Stomach (tissue), 9 donors: Measurements from ENCODE around the gene CD200R1L. TPM values are rescaled to one million over a fixed set of nuclear protein-coding genes. Genes with fewer than 3 reads are reported as not detected.

Source experiments
- DNase-seq, 2 donors: peaks; one replicate each; pipeline versions ENCODE4 v3.0.0 to v3.0.0-alpha.2; 2013 to 2019
- H3K27ac ChIP-seq, 5 donors: fragments of 200-600 bp in 4 of 5; sonication (generic) in 4 of 5; one replicate each; pipeline ENCODE4 v1.5.1; 2013 to 2019; ENCODE audit warnings: mild to moderate bottlenecking in 1 of 5, moderate library complexity in 1 of 5
- H3K27me3 ChIP-seq, 3 donors: fragments of 200-600 bp; sonication (generic); one replicate each; pipeline ENCODE4 v1.5.1; 2017 to 2019; ENCODE audit warnings: mixed run types in 1 of 3
- H3K36me3 ChIP-seq, 4 donors: fragments of 200-600 bp; sonication (generic); 1 replicate in 3 of 4; 2 replicates in 1 of 4; pipeline ENCODE4 v1.5.1; 2016 to 2019
- H3K4me1 ChIP-seq, 4 donors: fragments of 200-600 bp; sonication (generic); one replicate each; pipeline ENCODE4 v1.5.1; 2016 to 2019
- H3K4me3 ChIP-seq, 4 donors: fragments of 200-600 bp; sonication (generic) in 3 of 4; one replicate each; pipeline ENCODE4 v1.5.1; 2016 to 2019; ENCODE audit warnings: mild to moderate bottlenecking in 1 of 4
- H3K9me3 ChIP-seq, 4 donors: fragments of 200-600 bp; sonication (generic); one replicate each; pipeline ENCODE4 v1.5.1; 2016 to 2019
- CTCF ChIP-seq, 7 experiments: fragments of 450-650 bp in 4 of 7; fragments of 200-600 bp in 3 of 7; sonication (generic) in 3 of 7; IDR thresholded peaks; one replicate each; pipeline ENCODE4 v1.5.1; 2016 to 2019; ENCODE audit warnings: antibody characterized with exemption in 7 of 7, control low read depth in 2 of 7, mild to moderate bottlenecking in 1 of 7
- EP300 ChIP-seq: sonication (generic); formaldehyde crosslinking; IDR thresholded peaks from one replicate; pipeline ENCODE4 v1.6.1; 2017; ENCODE audit warnings: antibody characterized with exemption
- POLR2A ChIP-seq, 4 donors: fragments of 450-650 bp; IDR thresholded peaks; one replicate each; pipeline ENCODE4 v1.6.1; 2016; ENCODE audit warnings: antibody characterized with exemption in 4 of 4, control low read depth in 2 of 4, mild to moderate bottlenecking in 1 of 4, moderate library complexity in 1 of 4
- POLR2AphosphoS5 ChIP-seq, 3 donors: sonication (generic); formaldehyde crosslinking; IDR thresholded peaks; one replicate each; pipeline ENCODE4 v1.6.1; 2016; ENCODE audit warnings: antibody characterized with exemption in 3 of 3
- WGBS, 5 donors: extraction: QIAGEN DNeasy Blood & Tissue Kit in 3 of 5; methylation state at CpG; one replicate each; pipeline versions ENCODE4 v1.1.5 to v1.1.7; 2013 to 2018; 5-methylcytosine and 5-hydroxymethylcytosine counted together
- intact Hi-C: fragments of 100-400 bp; cut with DNase I; formaldehyde crosslinking; loops from one replicate; pipeline ENCODE4 v1.15.1; 2023; ENCODE audit warnings: low total_unique reads
- polyA plus RNA-seq, 3 donors: library from polyadenylated mRNA; stranded (reverse); fragments of 200-250 nt; gene quantifications; one replicate each; pipeline ENCODE4 v1.2.3, GENCODE V29; 2013
- total RNA-seq, 5 donors: library from RNA; depleted of rRNA; stranded (reverse); fragments of >200 nt; gene quantifications; one replicate each; pipeline versions ENCODE4 v1.1.0 to v1.2.3, GENCODE V29; 2014 to 2016
- donor health status: healthy with polysubstance abuse.
- donor health status: Bipolar disorder and iron deficiency.
- donor health status: healthy.

The CD200R1L gene
- total and polyA plus RNA-seq, 8 donors, result not detected

GRCh38 chr3:112805126-112805525, 41.5 kb downstream of the CD200R1L start:
- peaks cover 0 to 11% (median 4%) of the 10 kb centered on the region in 4 donors for H3K4me1 ChIP-seq
- WGBS, 5 donors, result 94 to 100% (median 96%) methylated on average over 5 of the region's 5 CpGs

GRCh38 chr3:112804021-112804420, 42.6 kb downstream of the CD200R1L start:
- Histone ChIP-seq H3K9me3 (no peaks in the 10 kb centered on the region), H3K27ac (no peak overlapping the region), H3K4me3 (no peak overlapping the region), H3K36me3 (no peaks in the 10 kb centered on the region), H3K4me1 (peaks cover 0 to 11% (median 4%) of the 10 kb centered on the region in 4 donors), H3K27me3 (no peaks in the 10 kb centered on the region)
- no peak for DNase-seq
- intact Hi-C loops, result no loop called here
- TF ChIP-seq EP300 (no peak), POLR2AphosphoS5 (IDR thresholded peaks at IDR 0.05) (no peak), CTCF (IDR thresholded peaks at IDR 0.05) (no peak), POLR2A (IDR thresholded peaks at IDR 0.05) (no peak)
- 84 to 100% (median 92%) methylated on average over 1 of the region's 1 CpG for WGBS, 5 donors

More at GRCh38 chr3:112805126-112805525, 41.5 kb downstream of the CD200R1L start:
- Histone ChIP-seq H3K4me3 (no peak overlapping the region), H3K36me3 (no peaks in the 10 kb centered on the region), H3K27ac (no peak overlapping the region), H3K9me3 (no peaks in the 10 kb centered on the region), H3K27me3 (no peaks in the 10 kb centered on the region)
- DNase-seq, result no peak
- TF ChIP-seq EP300, result no peak
- TF ChIP-seq CTCF (IDR thresholded peaks at IDR 0.05), result no peak
- TF ChIP-seq POLR2AphosphoS5 (IDR thresholded peaks at IDR 0.05), result no peak
- no peak for TF ChIP-seq POLR2A (IDR thresholded peaks at IDR 0.05)
- intact Hi-C loops, result no loop called here

GRCh38 chr3:112803467-112803866, 43.2 kb downstream of the CD200R1L start:
- no peak for TF ChIP-seq POLR2AphosphoS5 (IDR thresholded peaks at IDR 0.05)
- no peak for TF ChIP-seq CTCF (IDR thresholded peaks at IDR 0.05)
- no peak for TF ChIP-seq POLR2A (IDR thresholded peaks at IDR 0.05)
- no peak for TF ChIP-seq EP300
- Histone ChIP-seq H3K27me3 (no peaks in the 10 kb centered on the region), H3K4me3 (no peak overlapping the region), H3K36me3 (no peaks in the 10 kb centered on the region), H3K27ac (no peak overlapping the region), H3K9me3 (no peaks in the 10 kb centered on the region), H3K4me1 (peaks cover 0 to 11% (median 4%) of the 10 kb centered on the region in 4 donors)
- no peak for DNase-seq
- intact Hi-C loops, result no loop called here
- 59 to 71% (median 66%) methylated on average over 2 of the region's 2 CpGs for WGBS, 5 donors

GRCh38 chr3:112802338-112802737, 44.3 kb downstream of the CD200R1L start:
- intact Hi-C loops, result no loop called here

More at GRCh38 chr3:112802338-112802737, 44.3 kb downstream of the CD200R1L start:
- no peaks in the 10 kb centered on the region for H3K36me3 ChIP-seq
- TF ChIP-seq POLR2A (IDR thresholded peaks at IDR 0.05), result no peak
- TF ChIP-seq POLR2AphosphoS5 (IDR thresholded peaks at IDR 0.05), result no peak
- no peak for TF ChIP-seq CTCF (IDR thresholded peaks at IDR 0.05)
- TF ChIP-seq EP300, result no peak
- H3K4me3 ChIP-seq, result no peak overlapping the region
- no peaks in the 10 kb centered on the region for H3K9me3 ChIP-seq
- no peaks in the 10 kb centered on the region for H3K27me3 ChIP-seq
- DNase-seq, result no peak
- H3K4me1 ChIP-seq, result peaks cover 0 to 11% (median 4%) of the 10 kb centered on the region in 4 donors
- H3K27ac ChIP-seq, result peak overlapping the region in 2 of 5 donors; percentile 27 to 40
